GM12891 (cell line): Measurements from ENCODE around the gene TENM3.

Experiments
- POLR2A ChIP-seq: IDR thresholded peaks from 2 replicates; pipeline ENCODE4 v1.6.1; 2011; ENCODE audit warnings: low read depth, low read length, control low read depth
- POLR2AphosphoS5 ChIP-seq: IDR thresholded peaks from 2 replicates; pipeline ENCODE4 v1.6.1; 2011; ENCODE audit warnings: low read depth, low read length, control low read depth

DNA sequence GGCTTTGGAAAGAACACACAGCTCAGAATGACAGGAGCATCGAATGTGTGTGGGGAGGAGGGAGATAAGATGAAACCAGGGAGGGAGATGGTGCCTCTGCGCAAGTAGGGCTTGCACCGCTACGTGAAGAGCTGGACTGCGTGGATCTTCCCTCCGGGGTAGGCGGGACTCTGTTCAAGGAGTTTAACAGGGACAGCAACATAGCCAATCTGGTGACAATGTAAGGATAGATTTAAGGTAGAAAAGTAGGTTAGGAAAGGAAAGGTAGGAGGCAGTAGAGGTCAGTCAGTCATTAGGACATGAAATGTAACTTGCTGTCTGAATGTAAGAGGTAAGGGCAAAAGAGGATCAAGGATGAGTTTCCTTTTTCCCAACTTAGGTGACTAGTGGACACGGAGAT is 521.4 kb downstream of the TENM3 start:
- no peak for TF ChIP-seq POLR2A
- TF ChIP-seq POLR2AphosphoS5 = no peak
